ENCODE data around the gene PPIE.
"Not testable (repeated sequence)": the region's sequence is repeated elsewhere in the genome, so short reads cannot be mapped to it uniquely, and the experiment has no call there.

The PPIE gene

DNA sequence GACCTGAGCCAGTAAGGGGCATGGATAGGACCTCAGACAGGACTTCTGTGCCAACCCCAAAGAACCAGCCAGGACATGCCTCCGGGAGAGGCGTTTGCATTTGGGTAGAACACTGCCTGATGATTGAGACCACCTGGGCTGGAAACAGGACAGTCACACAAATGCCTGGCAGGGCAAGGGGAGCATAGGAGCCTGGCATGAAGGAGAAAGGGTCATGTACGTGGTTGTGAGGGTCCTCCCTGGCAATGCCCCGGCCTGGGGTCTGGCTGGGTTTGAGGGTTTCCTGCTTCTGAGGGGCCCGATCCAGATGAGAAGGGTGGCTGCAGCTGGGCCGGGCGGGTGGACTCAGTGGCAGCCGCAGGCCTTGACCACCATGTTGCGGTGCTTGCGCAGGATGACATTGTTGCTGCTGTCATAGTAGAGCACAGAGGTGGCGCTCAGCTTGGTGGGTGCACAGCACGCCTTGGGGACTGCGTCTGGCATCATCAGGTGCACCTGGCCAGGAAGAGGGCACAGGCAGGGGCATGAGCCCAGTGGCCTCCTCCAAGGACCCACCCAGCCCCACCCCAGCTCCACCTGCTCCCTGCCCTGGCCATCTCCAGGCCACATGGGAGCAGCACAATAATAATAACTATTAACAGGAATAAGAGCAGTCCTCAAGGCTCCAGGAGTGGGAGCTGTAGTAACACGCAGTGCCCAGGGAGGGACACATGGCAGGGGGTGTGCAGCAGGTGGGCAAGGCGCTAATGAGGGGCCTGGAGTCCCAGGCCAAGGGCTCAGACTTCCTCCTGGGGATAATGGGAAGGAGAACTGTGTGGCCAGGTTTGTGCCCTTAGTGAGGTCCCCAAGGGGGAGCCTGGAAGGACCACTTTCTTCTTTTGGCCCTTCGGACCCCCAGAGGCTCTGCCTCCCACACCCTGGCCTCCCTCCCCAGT, 21.7 kb downstream of the PPIE start:
- H3K27me3 ChIP-seq (ENCODE audit: control insufficient read depth, insufficient read depth, low read length): no peaks in the 10 kb centered on the region
- no peak overlapping the region for H3K9ac ChIP-seq (ENCODE audit: low read length)
- H3K9me3 ChIP-seq (ENCODE audit: control insufficient read depth, insufficient read depth, low read depth, low read length): peaks cover 17% of the 10 kb centered on the region; the same call in 1 of the 2 replicates
- H3K36me3 ChIP-seq (ENCODE audit: control insufficient read depth, insufficient read depth, low read length): peaks cover 21% of the 10 kb centered on the region
- no peak overlapping the region for H3K4me3 ChIP-seq (ENCODE audit: low read depth, low read length)
- no peak overlapping the region for H3K27ac ChIP-seq (ENCODE audit: low read depth, low read length)
- H3K4me1 ChIP-seq (ENCODE audit: control insufficient read depth, insufficient read depth, low read length): no peaks in the 10 kb centered on the region

DNA sequence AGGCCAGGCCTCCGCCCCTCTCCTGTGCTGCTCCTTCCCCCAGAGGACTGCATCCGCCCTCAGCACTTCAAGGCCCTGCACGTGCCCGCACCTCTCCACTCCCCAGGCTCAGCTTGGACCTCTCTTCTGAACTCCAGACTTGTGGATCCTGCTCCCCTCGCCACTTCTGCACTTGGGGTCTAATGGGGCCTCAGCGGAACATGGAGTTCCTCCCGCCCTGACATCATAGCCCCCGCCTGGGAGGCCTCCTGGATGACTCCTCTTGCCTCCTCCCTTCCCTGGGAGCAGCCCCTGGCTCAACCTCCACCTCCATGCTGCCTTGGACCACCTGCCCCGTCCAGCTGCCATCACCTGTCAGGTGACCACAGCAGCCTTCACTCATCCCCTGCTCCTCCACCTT, 22.3 kb downstream of the PPIE start:
- Histone ChIP-seq H3K36me3 (ENCODE audit: control insufficient read depth, insufficient read depth, low read length) (peaks cover 15% of the 10 kb centered on the region), H3K4me1 (ENCODE audit: control insufficient read depth, insufficient read depth, low read length) (no peaks in the 10 kb centered on the region), H3K9ac (ENCODE audit: low read length) (no peak overlapping the region), H3K27ac (ENCODE audit: low read depth, low read length) (no peak overlapping the region), H3K27me3 (ENCODE audit: control insufficient read depth, insufficient read depth, low read length) (no peaks in the 10 kb centered on the region), H3K4me3 (ENCODE audit: low read depth, low read length) (no peak overlapping the region), H3K9me3 (ENCODE audit: control insufficient read depth, insufficient read depth, low read depth, low read length) (peaks cover 17% of the 10 kb centered on the region; the same call in 1 of the 2 replicates)

DNA sequence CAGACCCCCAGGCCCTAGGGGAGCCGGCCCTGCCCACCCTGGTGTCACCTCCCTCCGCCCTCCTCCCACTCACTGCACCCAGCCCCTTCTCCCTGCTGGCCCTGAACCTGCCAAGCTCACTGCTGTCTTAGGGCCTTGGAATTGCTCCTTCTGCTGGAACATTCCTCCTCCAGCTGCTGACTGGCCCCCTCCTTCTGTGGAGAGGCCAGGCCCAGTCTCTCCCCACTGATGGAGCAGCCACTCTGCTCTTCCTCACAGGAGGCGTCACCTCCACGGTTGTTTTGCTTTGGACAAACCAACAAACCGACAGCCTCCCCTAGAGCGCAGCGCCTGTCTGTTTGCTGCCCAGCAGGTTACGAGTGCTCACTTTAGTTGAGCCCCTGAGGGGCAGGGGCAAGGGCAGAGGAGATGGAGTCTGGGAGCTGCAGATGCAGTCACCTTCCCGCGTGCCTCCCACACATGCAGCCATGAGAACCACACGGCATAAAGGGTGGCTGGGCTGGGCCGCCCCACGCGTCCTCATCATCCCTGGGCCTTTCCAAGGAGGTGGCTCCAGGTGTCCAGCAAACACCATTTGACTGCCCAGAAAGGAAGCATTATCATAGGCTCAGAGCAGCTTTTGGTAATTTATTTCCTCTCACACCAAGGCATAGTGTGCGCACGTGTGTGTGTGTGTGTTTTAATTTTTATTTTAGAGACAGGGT, 23.0 kb downstream of the PPIE start:
- peaks cover 13% of the 10 kb centered on the region for H3K36me3 ChIP-seq (ENCODE audit: control insufficient read depth, insufficient read depth, low read length)
- H3K27me3 ChIP-seq (ENCODE audit: control insufficient read depth, insufficient read depth, low read length): no peaks in the 10 kb centered on the region
- no peak overlapping the region for H3K9ac ChIP-seq (ENCODE audit: low read length)
- H3K9me3 ChIP-seq (ENCODE audit: control insufficient read depth, insufficient read depth, low read depth, low read length): peaks cover 17% of the 10 kb centered on the region; the same call in 1 of the 2 replicates
- no peak overlapping the region for H3K27ac ChIP-seq (ENCODE audit: low read depth, low read length)
- no peaks in the 10 kb centered on the region for H3K4me1 ChIP-seq (ENCODE audit: control insufficient read depth, insufficient read depth, low read length)
- no peak overlapping the region for H3K4me3 ChIP-seq (ENCODE audit: low read depth, low read length)

DNA sequence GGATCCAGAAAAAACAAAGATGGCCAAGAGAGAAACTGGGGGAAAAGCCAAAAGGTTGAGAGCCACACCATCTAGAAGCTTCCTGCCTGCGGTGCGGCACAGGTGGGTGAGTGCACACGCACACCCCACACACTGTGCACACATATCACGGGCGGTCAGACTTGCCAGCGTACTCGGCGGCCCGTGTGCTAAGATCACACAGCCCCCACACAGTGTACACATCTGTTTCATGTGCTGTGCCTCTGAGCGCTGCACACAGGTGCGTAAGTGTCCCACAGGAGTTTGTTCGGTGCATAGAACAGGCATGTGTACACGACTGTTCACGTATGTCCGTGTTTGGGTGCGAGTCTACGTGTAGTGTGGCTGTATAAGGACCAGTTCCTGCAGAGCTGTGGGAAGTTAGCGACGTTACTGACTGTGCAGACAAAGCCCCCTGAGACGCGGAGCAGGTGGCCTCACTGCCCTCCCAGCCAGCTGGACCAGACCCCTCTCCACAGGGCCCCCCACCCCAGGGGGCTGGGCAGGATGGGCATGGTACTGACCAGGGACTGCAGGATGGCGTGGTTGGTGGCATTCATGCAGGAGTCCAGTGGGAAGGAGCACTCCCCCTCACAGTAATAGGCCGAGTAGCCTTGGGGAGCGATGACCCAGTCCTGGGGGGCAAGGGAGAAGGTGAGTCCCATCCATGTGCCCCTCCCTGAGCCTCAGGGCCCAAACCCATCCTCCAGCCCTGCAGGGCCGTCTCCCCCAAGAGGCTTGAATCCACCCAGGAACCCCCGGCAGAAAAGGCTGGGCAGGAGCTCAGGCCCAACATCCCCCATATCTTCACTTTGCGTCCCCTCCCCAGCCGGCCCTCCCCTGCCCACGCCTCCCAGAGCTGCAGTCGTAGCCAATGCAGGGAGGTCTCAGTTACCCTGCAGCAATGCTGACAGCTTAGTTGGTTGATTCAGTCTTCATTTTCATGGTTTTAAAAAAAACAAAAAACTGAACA, 24.2 kb downstream of the PPIE start:
- H3K4me1 ChIP-seq (ENCODE audit: control insufficient read depth, insufficient read depth, low read length): no peaks in the 10 kb centered on the region
- H3K36me3 ChIP-seq (ENCODE audit: control insufficient read depth, insufficient read depth, low read length): peaks cover 3% of the 10 kb centered on the region
- no peaks in the 10 kb centered on the region; the same call in 1 of the 2 replicates for H3K27me3 ChIP-seq (ENCODE audit: control insufficient read depth, insufficient read depth, low read length)
- H3K9ac ChIP-seq (ENCODE audit: low read length): no peak overlapping the region
- no peak overlapping the region for H3K4me3 ChIP-seq (ENCODE audit: low read depth, low read length)
- H3K9me3 ChIP-seq (ENCODE audit: control insufficient read depth, insufficient read depth, low read depth, low read length): peaks cover 17% of the 10 kb centered on the region; the same call in 1 of the 2 replicates
- H3K27ac ChIP-seq (ENCODE audit: low read depth, low read length): no peak overlapping the region

DNA sequence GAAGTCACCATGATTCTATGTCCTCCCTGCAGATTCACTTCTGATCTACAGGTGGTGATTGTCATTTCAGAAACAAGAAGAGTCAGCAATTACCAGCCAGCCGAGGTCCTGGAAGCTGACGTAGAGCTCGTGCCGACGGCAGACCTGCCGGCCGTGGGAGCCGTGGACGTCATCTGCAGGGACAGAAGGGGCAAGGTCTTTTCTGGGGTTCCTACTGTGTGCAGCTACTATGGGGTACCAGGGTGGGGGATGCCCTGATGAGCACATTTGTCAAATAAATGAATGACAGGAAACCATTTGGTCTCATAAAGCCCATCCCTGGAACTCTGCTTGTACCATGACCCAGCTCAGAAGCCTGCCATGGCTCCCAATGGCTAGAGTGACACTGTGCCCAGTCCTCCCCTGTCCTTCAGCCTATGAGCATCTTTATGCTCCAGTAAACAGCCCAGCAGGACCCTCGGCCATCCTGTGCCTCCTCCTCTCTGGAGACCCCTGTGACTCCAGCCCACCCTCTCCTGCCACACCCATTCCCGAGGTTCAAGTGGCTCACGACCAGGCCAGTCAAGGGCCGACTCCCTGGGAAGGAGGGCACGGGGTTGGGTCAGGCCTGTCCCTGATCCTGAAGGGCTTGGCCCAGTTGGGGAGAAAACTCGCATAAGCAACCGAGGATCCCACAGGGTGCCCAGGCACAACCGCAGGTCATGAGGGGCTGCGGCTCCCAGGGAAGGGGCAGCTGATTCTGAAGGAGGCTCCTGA, 25.1 kb downstream of the PPIE start:
- H3K36me3 ChIP-seq (ENCODE audit: control insufficient read depth, insufficient read depth, low read length); H3K4me1 ChIP-seq (ENCODE audit: control insufficient read depth, insufficient read depth, low read length); H3K4me3 ChIP-seq (ENCODE audit: low read depth, low read length); H3K27ac ChIP-seq (ENCODE audit: low read depth, low read length); H3K9ac ChIP-seq (ENCODE audit: low read length); H3K27me3 ChIP-seq (ENCODE audit: control insufficient read depth, insufficient read depth, low read length): not testable (repeated sequence)
- H3K9me3 ChIP-seq (ENCODE audit: control insufficient read depth, insufficient read depth, low read depth, low read length): peaks cover 17% of the 10 kb centered on the region; the same call in 1 of the 2 replicates

DNA sequence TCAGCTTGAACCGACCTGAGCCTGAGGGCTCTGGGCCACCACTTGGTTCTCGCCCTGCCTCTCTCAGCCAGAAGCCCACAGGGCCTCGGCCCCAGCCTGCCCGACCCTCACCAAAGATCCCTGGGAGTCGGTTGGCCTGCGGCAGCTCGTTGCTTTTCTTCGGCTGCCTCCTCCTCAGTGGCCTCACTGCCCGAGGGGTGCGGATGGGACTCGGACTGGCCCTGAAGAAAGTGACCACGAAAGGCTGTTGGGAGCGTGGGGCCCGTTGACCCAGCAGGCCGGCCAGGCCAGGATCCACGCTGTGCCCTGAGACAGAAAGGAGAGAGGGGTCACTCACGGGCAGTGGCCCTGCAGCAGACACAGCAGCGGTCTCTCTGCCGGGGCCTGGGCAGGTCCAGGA, 25.8 kb downstream of the PPIE start:
- H3K9ac ChIP-seq (ENCODE audit: low read length); H3K4me3 ChIP-seq (ENCODE audit: low read depth, low read length); H3K27me3 ChIP-seq (ENCODE audit: control insufficient read depth, insufficient read depth, low read length); H3K4me1 ChIP-seq (ENCODE audit: control insufficient read depth, insufficient read depth, low read length); H3K27ac ChIP-seq (ENCODE audit: low read depth, low read length); H3K36me3 ChIP-seq (ENCODE audit: control insufficient read depth, insufficient read depth, low read length): not testable (repeated sequence)
- H3K9me3 ChIP-seq (ENCODE audit: control insufficient read depth, insufficient read depth, low read depth, low read length): peaks cover 17% of the 10 kb centered on the region; the same call in 1 of the 2 replicates

DNA sequence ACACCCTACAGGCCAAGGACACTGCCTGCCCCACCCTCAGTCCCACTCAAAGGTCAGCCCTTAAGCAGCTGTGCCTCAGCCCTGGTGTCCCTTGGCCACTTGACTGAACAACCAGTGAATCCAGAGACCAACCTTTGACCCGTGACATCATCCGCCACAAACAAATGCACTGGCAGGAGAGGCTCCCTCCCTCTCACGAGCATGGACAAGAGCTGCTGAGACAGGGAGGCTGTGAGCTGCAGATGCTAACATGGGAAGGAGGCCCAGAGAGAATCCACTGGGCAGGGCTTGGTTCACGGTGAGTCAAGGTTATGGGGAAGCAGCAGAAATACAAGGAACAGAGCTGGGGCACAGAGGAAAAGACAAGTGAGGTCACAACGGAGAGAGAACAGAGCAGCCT, 27.8 kb downstream of the PPIE start:
- not testable (repeated sequence) for H3K9ac ChIP-seq (ENCODE audit: low read length); H3K4me3 ChIP-seq (ENCODE audit: low read depth, low read length); H3K4me1 ChIP-seq (ENCODE audit: control insufficient read depth, insufficient read depth, low read length); H3K9me3 ChIP-seq (ENCODE audit: control insufficient read depth, insufficient read depth, low read depth, low read length); H3K27ac ChIP-seq (ENCODE audit: low read depth, low read length); H3K36me3 ChIP-seq (ENCODE audit: control insufficient read depth, insufficient read depth, low read length)
- H3K27me3 ChIP-seq (ENCODE audit: control insufficient read depth, insufficient read depth, low read length): peaks cover 20% of the 10 kb centered on the region

DNA sequence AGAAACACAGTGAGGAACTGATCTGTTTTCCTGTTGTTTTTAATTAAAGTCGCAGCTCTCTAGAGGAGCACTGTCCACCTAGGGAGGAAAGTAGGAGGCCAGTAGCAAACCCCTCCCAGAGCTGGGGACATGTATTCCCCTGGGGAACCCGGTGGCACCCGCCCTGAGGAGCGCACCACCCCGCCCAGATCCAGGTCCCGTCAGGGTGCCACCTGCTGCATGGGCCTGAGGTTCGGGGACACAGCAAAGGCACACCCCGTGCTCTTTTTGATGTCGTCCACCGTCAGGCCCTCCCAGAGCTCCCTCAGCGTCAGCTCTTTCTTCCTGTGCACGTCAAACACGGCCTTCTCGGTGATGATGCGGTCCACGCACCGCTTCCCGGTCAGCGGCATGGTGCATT, 30.8 kb downstream of the PPIE start:
- H3K27ac ChIP-seq (ENCODE audit: low read depth, low read length); H3K9me3 ChIP-seq (ENCODE audit: control insufficient read depth, insufficient read depth, low read depth, low read length); H3K4me1 ChIP-seq (ENCODE audit: control insufficient read depth, insufficient read depth, low read length); H3K36me3 ChIP-seq (ENCODE audit: control insufficient read depth, insufficient read depth, low read length); H3K9ac ChIP-seq (ENCODE audit: low read length); H3K4me3 ChIP-seq (ENCODE audit: low read depth, low read length): not testable (repeated sequence)
- peaks cover 24% of the 10 kb centered on the region for H3K27me3 ChIP-seq (ENCODE audit: control insufficient read depth, insufficient read depth, low read length)

DNA sequence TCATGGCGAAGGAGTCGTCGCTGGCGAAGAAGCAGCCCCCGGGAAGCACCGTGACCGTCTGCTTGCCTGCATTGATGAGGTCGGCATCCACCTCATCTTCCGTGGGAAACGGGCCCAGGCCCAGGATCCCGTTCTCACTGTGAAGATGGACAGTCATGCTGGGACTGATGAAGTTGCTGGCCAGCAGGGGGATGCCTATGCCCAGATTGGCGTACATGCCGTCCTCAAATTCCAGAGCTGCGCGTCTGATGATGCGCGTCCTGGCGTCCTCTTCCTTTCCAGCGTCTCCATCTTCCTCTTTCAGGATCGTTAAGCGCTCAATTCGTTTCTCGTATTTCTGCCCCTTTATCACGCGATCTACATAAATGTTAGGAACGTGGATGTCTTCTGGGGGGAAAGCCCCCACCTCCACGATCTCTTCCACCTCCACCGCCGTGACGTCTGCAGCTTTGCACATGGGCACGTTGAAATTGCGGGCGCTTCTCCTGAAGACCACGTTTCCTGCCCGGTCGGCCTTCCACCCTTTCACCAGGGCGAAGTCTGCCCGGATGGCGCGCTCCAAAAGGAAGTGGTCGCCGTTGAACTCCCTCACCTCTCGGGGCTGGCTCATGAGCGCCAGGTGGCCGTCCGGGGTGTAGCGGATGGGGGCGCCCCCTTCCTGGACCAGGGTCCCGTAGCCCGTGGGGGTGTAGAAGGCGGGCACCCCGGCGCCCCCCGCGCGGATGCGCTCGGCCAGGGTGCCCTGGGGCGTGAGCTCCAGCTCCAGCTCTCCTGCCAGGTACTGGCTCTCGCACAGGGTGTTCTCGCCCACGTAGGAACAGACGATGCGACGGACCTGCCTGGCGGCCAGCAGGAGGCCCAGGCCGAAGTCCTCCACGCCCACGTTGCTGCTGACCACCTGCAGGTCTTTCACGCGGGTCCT, 31.7 kb downstream of the PPIE start:
- not testable (repeated sequence) for H3K9ac ChIP-seq (ENCODE audit: low read length); H3K4me1 ChIP-seq (ENCODE audit: control insufficient read depth, insufficient read depth, low read length); H3K9me3 ChIP-seq (ENCODE audit: control insufficient read depth, insufficient read depth, low read depth, low read length); H3K36me3 ChIP-seq (ENCODE audit: control insufficient read depth, insufficient read depth, low read length); H3K27ac ChIP-seq (ENCODE audit: low read depth, low read length)
- peaks cover 28% of the 10 kb centered on the region for H3K27me3 ChIP-seq (ENCODE audit: control insufficient read depth, insufficient read depth, low read length)
- H3K4me3 ChIP-seq (ENCODE audit: low read depth, low read length): peak overlapping the region; percentile 48

Data from HUES6 (cell line).